HG02588 (cell line): ENCODE data around the gene THOC3.
"Not testable (repeated sequence)": the region's sequence is repeated elsewhere in the genome, so short reads cannot be mapped to it uniquely, and the experiment has no call there.

Source experiments
- ATAC-seq: cut with Tn5 transposase; IDR thresholded peaks from one replicate; pipeline ENCODE4 v1.9.1; 2021; ENCODE audit warnings: mild to moderate bottlenecking, moderate library complexity; ENCODE audit not compliant: unreplicated experiment

The THOC3 gene

DNA sequence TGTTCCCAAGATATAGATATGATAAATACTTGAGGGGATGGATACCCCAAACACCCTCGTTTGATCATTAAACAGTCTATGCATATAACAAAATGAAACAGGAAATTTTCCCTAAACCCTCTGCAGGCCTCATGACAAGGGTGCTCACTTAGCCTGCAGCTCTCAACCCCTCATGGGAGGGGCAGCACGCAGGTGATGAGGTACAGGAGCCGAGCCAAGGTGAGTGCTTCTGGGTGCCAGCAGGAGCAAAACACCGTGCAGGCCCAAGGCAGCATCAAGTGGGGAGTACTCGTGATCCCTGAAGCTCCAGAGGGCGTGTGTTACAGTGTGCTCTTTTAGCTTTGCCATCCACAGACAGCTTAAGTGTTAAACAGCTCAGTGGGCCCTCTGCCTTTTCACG is 24.9 kb downstream of the THOC3 start:
- ATAC-seq: not testable (repeated sequence)

DNA sequence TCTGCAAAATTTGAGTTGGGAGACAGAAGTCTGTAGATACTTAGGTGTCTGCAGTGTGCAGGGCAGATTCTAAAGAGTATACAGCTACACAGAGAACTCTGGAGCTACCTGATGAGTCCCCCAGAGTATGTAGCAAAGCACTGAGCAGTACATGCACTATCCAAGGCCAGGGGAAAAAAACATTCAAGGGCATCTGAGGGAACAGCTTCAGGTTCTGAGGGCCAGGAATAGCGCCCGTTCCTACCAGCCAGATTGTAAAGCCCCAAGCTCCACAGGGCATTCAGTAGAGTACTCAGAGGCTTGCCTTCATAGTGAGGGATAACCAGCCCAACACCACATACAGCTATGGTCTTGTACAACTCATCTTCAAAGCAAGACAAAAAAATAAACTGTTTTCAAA is 27.5 kb downstream of the THOC3 start:
- not testable (repeated sequence) for ATAC-seq

DNA sequence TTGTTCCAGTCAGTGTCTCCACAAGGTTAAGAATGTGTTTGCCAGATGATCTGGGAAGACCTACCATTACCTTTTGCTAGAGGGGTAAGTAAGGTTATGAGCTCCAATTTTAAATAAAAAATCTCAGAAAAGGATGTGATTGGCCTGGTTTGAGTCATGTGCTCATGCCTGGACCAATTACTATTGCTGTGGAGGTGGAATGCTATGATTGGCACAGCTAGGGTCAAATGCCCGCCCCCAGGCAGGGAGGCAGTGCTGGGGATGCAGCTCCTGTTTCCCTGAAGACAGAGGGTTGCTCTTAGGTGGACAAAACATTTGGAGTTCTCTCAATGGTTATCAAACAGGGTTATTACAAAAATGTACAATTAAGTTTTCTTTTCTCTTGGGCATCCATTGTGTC is 29.6 kb downstream of the THOC3 start:
- not testable (repeated sequence) for ATAC-seq

DNA sequence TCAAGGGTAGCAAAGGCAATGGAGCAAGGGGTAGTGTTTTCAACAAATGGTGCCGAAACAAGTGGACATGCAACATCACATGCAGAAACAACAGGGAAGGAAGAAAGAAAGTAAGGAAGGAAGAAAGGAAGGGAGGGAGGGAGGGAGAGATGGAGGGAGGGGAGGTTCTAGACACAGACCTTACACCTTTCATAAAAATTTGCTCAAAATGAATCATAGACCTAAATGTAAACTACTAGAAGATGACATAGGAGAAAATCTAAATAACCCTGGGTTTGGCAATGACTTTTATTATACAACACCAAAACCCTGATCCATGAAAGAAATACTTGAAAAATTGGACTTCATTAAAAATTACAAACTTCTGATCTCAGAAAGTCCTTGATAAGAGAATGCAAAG is 39.4 kb downstream of the THOC3 start:
- not testable (repeated sequence) for ATAC-seq

DNA sequence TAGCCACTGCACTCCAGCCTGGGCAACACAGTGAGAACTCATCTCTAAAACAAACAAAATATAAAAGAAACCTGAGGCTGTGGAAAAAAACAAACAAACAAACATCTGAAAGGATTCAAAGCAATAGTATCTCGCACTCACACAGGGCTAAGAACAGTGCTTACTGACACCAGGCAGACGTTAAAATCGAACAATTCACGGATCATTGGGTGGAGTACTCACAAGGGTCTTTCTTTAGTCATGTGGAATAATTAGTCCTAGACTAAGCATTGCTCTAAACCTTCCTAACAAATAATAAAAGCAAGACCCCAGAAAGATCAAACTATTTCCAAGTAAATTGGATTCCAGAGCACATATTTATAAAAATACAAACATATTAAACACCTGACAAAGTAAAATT is 43.0 kb downstream of the THOC3 start:
- not testable (repeated sequence) for ATAC-seq

DNA sequence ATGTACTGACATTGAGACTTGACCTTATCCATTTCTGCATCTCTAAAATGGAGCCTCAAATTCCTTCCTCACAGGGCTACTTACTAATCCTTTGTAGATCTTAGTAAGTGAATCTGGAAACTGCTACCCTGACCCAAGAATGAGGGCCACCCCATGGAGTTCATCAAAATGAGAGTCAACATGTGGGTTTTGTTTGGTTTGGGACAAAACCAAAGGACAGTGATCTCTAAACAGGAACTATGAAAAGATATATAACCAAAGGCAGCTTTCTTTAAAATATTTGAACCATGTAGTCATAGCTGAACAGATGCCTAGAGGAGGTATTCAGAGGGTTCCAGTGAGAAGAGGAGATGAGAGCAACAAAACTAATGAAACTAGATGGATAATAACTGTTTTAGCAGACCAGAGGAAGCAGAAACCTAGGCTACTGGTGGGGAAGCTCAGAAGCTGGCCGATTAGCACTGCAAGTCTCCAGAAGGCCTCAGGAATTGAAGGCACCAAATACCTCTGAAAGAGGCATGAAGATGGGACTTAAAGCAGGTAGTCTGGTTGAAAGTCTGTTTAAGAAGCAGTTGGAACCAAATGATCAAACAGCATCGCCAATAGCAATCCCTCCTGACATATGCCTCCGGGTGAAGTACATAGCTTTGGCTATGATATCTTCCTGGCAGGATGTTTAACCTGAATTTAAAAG is 45.8 kb downstream of the THOC3 start:
- no peak for ATAC-seq

DNA sequence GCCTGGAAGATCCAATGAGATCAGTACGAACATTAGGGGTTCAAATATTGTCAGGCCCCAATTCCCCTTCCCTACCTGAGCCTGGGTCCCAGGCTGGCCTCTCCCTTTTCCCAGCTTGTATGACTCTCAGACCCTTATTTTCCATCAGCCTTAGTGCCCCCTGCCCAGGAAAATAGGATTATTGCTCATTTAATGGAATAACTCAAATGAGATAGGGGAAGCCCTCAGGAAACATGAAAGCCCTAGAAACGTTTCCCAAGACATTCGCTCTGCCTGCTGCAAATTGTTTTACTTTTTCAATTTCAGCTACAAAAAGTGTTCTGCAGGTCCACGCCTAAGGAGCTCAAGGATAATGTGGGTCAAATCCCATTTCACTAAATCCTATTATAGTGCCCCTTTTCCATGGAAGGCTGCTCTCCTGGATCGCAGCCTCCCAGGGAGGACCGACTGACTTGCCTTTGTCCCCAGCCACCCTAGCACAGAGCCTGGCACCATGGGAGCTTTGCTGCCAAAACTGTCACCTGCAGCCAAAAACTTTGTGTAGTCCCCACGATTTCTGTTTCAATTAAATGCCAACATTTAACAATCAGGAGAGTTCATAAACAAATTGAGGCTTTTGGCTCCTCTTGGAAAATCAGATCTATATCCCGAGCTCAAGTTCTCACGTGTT is 46.9 kb downstream of the THOC3 start:
- ATAC-seq: no peak

DNA sequence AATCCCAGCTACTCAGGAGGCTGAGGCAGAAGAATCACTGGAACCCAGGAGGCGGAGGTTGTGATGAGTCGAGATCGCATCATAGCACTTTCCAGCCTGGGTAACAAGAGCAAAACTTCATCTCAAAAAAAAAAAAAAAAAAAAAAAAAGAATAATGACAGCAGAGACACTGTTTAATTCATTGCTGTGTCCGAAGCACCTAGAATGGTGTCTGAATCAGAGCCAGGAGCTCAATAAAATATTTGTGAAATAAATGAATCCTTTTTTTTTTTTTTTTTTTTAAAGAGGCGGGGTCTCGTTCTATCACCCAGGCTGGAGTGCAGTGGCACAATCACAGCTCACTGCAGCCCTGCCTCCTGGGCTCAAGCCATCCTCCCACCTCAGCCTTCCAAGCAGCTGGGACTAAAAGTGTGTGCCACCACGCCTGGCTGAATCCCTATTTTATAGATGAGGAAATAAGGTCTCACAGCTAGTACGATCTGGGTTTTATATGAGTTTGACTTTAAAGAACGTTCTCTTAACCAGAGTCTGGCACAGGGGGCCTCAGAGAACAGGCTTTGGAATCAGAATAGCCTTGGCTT is 47.8 kb downstream of the THOC3 start:
- no peak for ATAC-seq

DNA sequence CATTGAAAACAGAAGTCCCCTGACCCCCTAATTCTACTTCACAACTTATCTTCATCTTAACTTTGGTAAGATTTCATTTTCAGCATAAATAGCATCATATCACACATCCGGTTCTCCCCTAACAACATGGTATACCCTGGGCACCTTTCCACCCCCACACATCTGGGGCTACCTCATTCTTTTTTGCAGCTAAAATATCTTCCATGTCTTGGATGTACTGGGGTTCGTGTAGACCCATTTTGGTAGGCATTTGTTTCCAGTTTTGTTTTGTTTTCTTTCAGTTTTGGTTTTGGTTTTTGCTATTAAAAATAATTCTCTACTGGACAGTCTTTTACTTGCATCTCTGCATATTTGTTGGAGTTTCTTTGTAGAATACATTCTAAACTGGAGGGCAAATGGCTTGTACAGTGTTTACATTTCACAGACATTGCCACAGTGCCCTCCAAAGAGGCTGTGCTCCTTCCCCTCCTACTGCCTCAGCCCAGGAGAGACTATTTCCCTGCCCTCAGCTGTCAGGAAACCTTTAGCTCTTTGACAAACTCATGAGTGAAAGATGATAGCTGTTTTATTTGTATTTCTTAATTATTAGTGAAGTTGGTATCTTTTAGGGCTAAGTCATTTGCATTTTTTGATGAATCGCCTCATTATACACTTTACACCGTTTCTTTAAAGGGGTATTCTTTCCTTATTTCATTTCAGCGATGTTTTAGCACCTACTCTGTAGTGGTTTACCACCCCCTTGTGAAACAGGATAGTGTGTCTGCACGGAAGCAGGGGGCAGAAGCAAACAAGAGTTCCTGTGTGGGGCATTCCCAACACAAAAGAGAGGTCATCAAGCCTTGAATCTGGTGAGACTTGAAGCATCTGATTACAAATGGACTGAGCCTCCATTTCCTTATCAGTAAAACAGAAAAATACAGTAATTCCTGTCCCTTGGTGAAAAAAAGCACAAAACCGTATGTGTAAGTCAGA is 52.8 kb downstream of the THOC3 start:
- ATAC-seq: peak; percentile 50

DNA sequence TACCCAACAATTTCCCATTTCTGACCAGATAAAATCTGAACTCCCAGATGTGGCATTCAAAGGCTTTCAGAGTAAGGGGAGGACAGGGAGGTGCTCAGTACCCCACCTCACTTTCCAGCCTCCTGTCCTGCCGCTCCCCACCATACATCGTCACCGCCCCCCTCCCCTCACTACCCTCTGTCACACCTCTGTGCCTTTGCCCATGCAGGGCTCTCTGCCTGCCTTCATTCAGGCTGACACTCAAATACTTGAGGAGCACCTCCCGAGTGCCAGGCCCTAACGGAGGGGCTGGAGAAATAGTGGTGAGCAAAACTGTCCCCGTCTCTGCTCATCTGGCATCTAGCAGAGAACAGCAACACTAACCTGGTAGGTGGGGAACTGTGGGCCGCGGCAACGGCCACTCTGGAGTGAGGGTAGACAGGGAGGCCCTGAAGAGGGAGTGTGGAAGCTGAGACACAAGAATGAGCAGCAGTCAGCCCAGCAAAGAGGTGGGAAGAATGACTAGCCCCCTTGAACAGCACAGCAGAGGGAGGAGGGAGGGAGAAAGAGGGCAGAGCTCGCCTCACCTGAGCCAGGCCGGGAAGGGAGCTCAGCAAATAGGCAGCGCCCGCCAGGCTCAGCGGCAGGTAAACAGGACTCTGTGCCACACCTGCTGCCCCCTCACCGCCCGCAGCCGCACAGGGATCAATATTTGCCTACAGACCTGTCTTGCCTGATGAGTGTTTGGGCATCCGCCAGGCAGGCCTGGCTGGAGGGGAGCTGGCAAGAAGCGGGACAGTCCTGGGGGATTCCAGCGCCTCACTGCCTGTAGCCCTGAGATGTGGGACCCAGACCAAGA is 54.1 kb downstream of the THOC3 start:
- ATAC-seq: not testable (repeated sequence)

DNA sequence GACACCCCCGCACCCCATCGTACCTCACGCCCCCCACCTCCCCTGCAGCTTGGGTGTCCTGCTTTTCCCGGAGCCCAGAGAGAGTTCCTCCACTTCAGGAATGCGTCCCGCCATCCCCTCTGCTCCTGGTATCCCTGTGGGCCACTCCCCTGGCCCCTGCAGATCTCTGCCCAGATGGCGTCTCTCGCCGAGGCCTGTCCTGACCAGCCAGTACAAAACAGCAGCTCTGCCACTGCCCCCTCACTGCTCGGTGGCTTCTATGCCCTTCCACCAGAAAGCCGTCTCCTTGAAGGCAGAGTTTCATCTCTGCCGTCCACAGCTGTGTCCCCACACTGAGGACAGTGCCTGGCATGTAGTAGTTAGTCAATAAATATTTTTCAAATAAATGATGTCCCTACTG is 58.0 kb downstream of the THOC3 start:
- ATAC-seq: not testable (repeated sequence)
